DOHH2 (cell line): Measurements from ENCODE around the gene SCN1B.

ENCODE experiments used
- CTCF ChIP-seq: fragments of 200-600 bp; sonication (generic); IDR thresholded peaks from one replicate; pipeline ENCODE4 v1.5.1; 2014; ENCODE audit warnings: antibody characterized with exemption, mild to moderate bottlenecking, low read depth, low read length; ENCODE audit not compliant: poor library complexity, severe bottlenecking
- EZH2phosphoT487 ChIP-seq: fragments of 200-600 bp; sonication (generic); IDR thresholded peaks from 2 replicates; pipeline ENCODE4 v1.6.1; 2017; ENCODE audit warnings: borderline replicate concordance, mild to moderate bottlenecking, antibody characterized with exemption, low read length, moderate library complexity, mixed read lengths

GRCh38 chr19:34994286-34994642 is 36.0 kb upstream of the SCN1B start:
- no peak for TF ChIP-seq CTCF
- TF ChIP-seq EZH2phosphoT487 = no peak
